IMR-90 (cell line): ENCODE measurements around the gene AOPEP. TPM values are rescaled to one million over a fixed set of nuclear protein-coding genes. Genes with fewer than 3 reads are reported as not detected.

Experiments used
- ATAC-seq: fragments of 200-7000 bp; cut with Tn5 transposase; 2 replicates; pipeline ENCODE4 v1.9.1; 2020; ENCODE audit warnings: low read depth, mild to moderate bottlenecking, moderate library complexity
- BruUV-seq: library from RNA; stranded (reverse); fragments of 400-500 nt; replicated peaks from 2 replicates; lab custom pipeline; 2021; lab: Mats Ljungman, UMichigan
- CTCF ChIA-PET: fragments of 300-600 bp; formaldehyde crosslinking; extraction: SDS; loops from one replicate; lab custom pipeline; 2021; ENCODE audit warnings: antibody characterized with exemption; lab: Yijun Ruan, JAX
- POLR2A ChIA-PET: fragments of 300-600 bp; sonication (Branson Sonifier 250); formaldehyde crosslinking; loops from one replicate; lab custom pipeline; 2022; ENCODE audit warnings: antibody characterized with exemption; ENCODE audit not compliant: unreplicated experiment; lab: Charles Lee
- DNase-seq: peaks from one replicate; pipeline ENCODE4 v3.0.0; 2013
- H2AFZ ChIP-seq: replicated peaks from 2 replicates; pipeline ENCODE3; 2013; ENCODE audit warnings: low read length, mild to moderate bottlenecking; ENCODE audit not compliant: poor library complexity
- H2AK5ac ChIP-seq: 2 replicates; pipeline ENCODE4 v1.6.1; 2013; ENCODE audit warnings: low read depth, low read length, inconsistent platforms
- H2AK9ac ChIP-seq: replicated peaks from 2 replicates; pipeline ENCODE3; 2013; ENCODE audit warnings: mild to moderate bottlenecking, low read depth, low read length, moderate library complexity; ENCODE audit not compliant: poor library complexity
- H2BK120ac ChIP-seq: 2 replicates; pipeline ENCODE4 v1.6.1; 2013; ENCODE audit warnings: low read depth, low read length, inconsistent platforms
- H2BK15ac ChIP-seq: 3 replicates; pipeline ENCODE4 v1.6.1; 2013; ENCODE audit warnings: low read depth, low read length, inconsistent platforms
- H2BK20ac ChIP-seq: 2 replicates; pipeline ENCODE4 v1.6.1; 2013; ENCODE audit warnings: low read depth, mild to moderate bottlenecking, inconsistent platforms, low read length, moderate library complexity
- H2BK5ac ChIP-seq: 2 replicates; pipeline ENCODE4 v1.6.1; 2013; ENCODE audit warnings: mild to moderate bottlenecking, low read depth, low read length, inconsistent platforms; ENCODE audit not compliant: poor library complexity, severe bottlenecking
- H3K14ac ChIP-seq: replicated peaks from 2 replicates; pipeline ENCODE4 v1.6.1; 2013; ENCODE audit warnings: low read depth, low read length, inconsistent platforms
- H3K18ac ChIP-seq: 2 replicates; pipeline ENCODE4 v1.6.1; 2013; ENCODE audit warnings: low read depth, low read length, control low read depth
- H3K23ac ChIP-seq: 2 replicates; pipeline ENCODE4 v1.6.1; 2013; ENCODE audit warnings: low read depth, low read length, inconsistent platforms
- H3K27ac ChIP-seq: 2 replicates; pipeline ENCODE4 v1.5.1; 2013; ENCODE audit warnings: mild to moderate bottlenecking, control low read depth, low read length; ENCODE audit not compliant: insufficient read depth
- H3K27me3 ChIP-seq: 2 replicates; pipeline ENCODE4 v1.6.1; 2013; ENCODE audit warnings: low read length; ENCODE audit not compliant: control insufficient read depth, insufficient read depth
- H3K36me3 ChIP-seq: 2 replicates; pipeline ENCODE4 v1.6.1; 2013; ENCODE audit warnings: low read length, mixed read lengths; ENCODE audit not compliant: control insufficient read depth, insufficient read depth
- H3K4ac ChIP-seq: 2 replicates; pipeline ENCODE4 v1.6.1; 2013; ENCODE audit warnings: low read depth, low read length, inconsistent platforms
- H3K4me1 ChIP-seq: 2 replicates; pipeline ENCODE4 v1.6.1; 2013; ENCODE audit warnings: low read length, mixed read lengths; ENCODE audit not compliant: control insufficient read depth, insufficient read depth
- H3K4me2 ChIP-seq: 2 replicates; pipeline ENCODE4 v1.6.1; 2013; ENCODE audit warnings: low read depth, mild to moderate bottlenecking, control low read depth, low read length, moderate library complexity
- H3K4me3 ChIP-seq: 2 replicates; pipeline ENCODE4 v1.5.1; 2013; ENCODE audit warnings: low read depth, mild to moderate bottlenecking, control low read depth, low read length, moderate library complexity; ENCODE audit not compliant: insufficient read depth
- H3K56ac ChIP-seq: 2 replicates; pipeline ENCODE4 v1.6.1; 2013; ENCODE audit warnings: low read length, inconsistent platforms; ENCODE audit not compliant: insufficient read depth; ENCODE audit errors: extremely low read depth
- H3K79me1 ChIP-seq, 2 experiments: 2 replicates each; pipeline ENCODE4 v1.6.1; 2013; ENCODE audit warnings: low read length in 2 of 2, inconsistent platforms in 1 of 2, low read depth in 1 of 2
- H3K9ac ChIP-seq: 2 replicates; pipeline ENCODE4 v1.6.1; 2013; ENCODE audit warnings: low read depth, low read length, control low read depth
- H3K9me1 ChIP-seq: 2 replicates; pipeline ENCODE4 v1.6.1; 2013; ENCODE audit warnings: low read length, inconsistent platforms; ENCODE audit not compliant: insufficient read depth
- H3K9me3 ChIP-seq: 2 replicates; pipeline ENCODE4 v1.6.1; 2013; ENCODE audit warnings: low read length; ENCODE audit not compliant: control insufficient read depth, insufficient read depth
- H4K20me1 ChIP-seq: 2 replicates; pipeline ENCODE4 v1.6.1; 2013; ENCODE audit warnings: low read length, inconsistent platforms; ENCODE audit not compliant: insufficient read depth
- H4K5ac ChIP-seq: 2 replicates; pipeline ENCODE4 v1.6.1; 2013; ENCODE audit warnings: mild to moderate bottlenecking, low read depth, low read length, control low read depth
- H4K8ac ChIP-seq, 2 experiments: 2 replicates each; pipeline ENCODE4 v1.6.1; 2013; ENCODE audit warnings: low read depth in 2 of 2, low read length in 2 of 2, control low read depth in 1 of 2, inconsistent platforms in 1 of 2
- H4K91ac ChIP-seq: 2 replicates; pipeline ENCODE4 v1.6.1; 2013; ENCODE audit warnings: low read depth, low read length, inconsistent platforms; ENCODE audit not compliant: insufficient read depth
- CEBPB ChIP-seq: IDR thresholded peaks from 2 replicates; pipeline ENCODE4 v1.6.1; 2012; ENCODE audit warnings: low read depth, low read length, improper control_type of control experiment
- CHD1 ChIP-seq: IDR thresholded peaks from 2 replicates; pipeline ENCODE4 v1.6.1; 2012; ENCODE audit warnings: low read depth, low read length, improper control_type of control experiment
- FOS ChIP-seq: fragments of 150-350 bp; IDR thresholded peaks from 2 replicates; pipeline ENCODE4 v1.6.1; 2016; ENCODE audit warnings: low read depth, low read length
- MAFK ChIP-seq: IDR thresholded peaks from 2 replicates; pipeline ENCODE4 v1.6.1; 2012; ENCODE audit warnings: low read depth, low read length, improper control_type of control experiment
- MAZ ChIP-seq: IDR thresholded peaks from 2 replicates; pipeline ENCODE4 v1.6.1; 2012; ENCODE audit warnings: low read depth, mild to moderate bottlenecking, low read length, improper control_type of control experiment, moderate library complexity, borderline replicate concordance
- MXI1 ChIP-seq: IDR thresholded peaks from 2 replicates; pipeline ENCODE4 v1.6.1; 2012; ENCODE audit warnings: low read depth, mild to moderate bottlenecking, low read length, moderate library complexity, borderline replicate concordance
- NFE2L2 ChIP-seq: fragments of 150-350 bp; IDR thresholded peaks from 2 replicates; pipeline ENCODE4 v1.6.1; 2016; ENCODE audit warnings: low read depth, mild to moderate bottlenecking, low read length
- POLR2A ChIP-seq: IDR thresholded peaks from 2 replicates; pipeline ENCODE4 v1.6.1; 2012; ENCODE audit warnings: mild to moderate bottlenecking, low read depth, low read length
- RAD21 ChIP-seq: IDR thresholded peaks from 2 replicates; pipeline ENCODE4 v1.6.1; 2012; ENCODE audit warnings: low read length, improper control_type of control experiment
- RCOR1 ChIP-seq: IDR thresholded peaks from 2 replicates; pipeline ENCODE4 v1.6.1; 2012; ENCODE audit warnings: mild to moderate bottlenecking, low read length, improper control_type of control experiment; ENCODE audit not compliant: insufficient replicate concordance
- SMC3 ChIP-seq: fragments of 150-350 bp; IDR thresholded peaks from 2 replicates; pipeline ENCODE4 v1.6.1; 2016; ENCODE audit warnings: low read depth, mild to moderate bottlenecking, antibody characterized with exemption, low read length, moderate library complexity
- WGBS, 2 experiments: methylation state at CpG; one replicate each; pipeline versions ENCODE4 v1.1.5 to v1.1.7; 2013; ENCODE audit warnings: missing lambda C conversion rate in 2 of 2; ENCODE audit not compliant: insufficient read length in 1 of 2; ENCODE audit errors: extremely low coverage in 2 of 2; 5-methylcytosine and 5-hydroxymethylcytosine counted together
- dilution Hi-C: fragments of 300-500 bp; cut with HindIII; formaldehyde crosslinking; loops from one replicate; pipeline ENCODE4 v1.14.3; 2018; ENCODE audit warnings: low sequenced_read_pairs; ENCODE audit not compliant: unreplicated experiment
- in situ Hi-C: fragments of 300-500 bp; cut with MboI; formaldehyde crosslinking; loops from 3 replicates; pipeline ENCODE4 v1.14.3; 2019; ENCODE audit warnings: low sequenced_read_pairs, inconsistent platforms, mixed read lengths
- intact Hi-C: fragments of 100-400 bp; cut with micrococcal nuclease; formaldehyde crosslinking; loops from 2 replicates; pipeline ENCODE4 v1.10.0; 2022
- polyA plus RNA-seq, 3 experiments: library from polyadenylated mRNA; depleted of rRNA; stranded (reverse); fragments of >200 nt; gene quantifications; 2 replicates each; pipeline ENCODE4 v1.2.3, GENCODE V29; 2012; ENCODE audit warnings: low replicate concordance in 1 of 3
- total RNA-seq: library from RNA; depleted of rRNA; stranded (reverse); fragments of >200 nt; gene quantifications from 2 replicates; pipeline ENCODE4 v1.2.3, GENCODE V29; 2012
- TF ChIP-seq, protein P1 (sequence below): conservative IDR thresholded peaks from 2 replicates; pipeline ENCODE4 v1.5.1; 2012; ENCODE audit warnings: mild to moderate bottlenecking, low read depth, low read length, improper control_type of control experiment
- TF ChIP-seq, protein P2 (sequence below): fragments of 150-350 bp; IDR thresholded peaks from 2 replicates; pipeline ENCODE4 v1.6.1; 2016; ENCODE audit warnings: low read depth, mild to moderate bottlenecking, low read length, moderate library complexity, borderline replicate concordance

The AOPEP gene
- total and polyA plus RNA-seq, 2 of the 4 experiments (the other 2 are of a cell fraction) = 34.9 to 38.7 TPM

DNA sequence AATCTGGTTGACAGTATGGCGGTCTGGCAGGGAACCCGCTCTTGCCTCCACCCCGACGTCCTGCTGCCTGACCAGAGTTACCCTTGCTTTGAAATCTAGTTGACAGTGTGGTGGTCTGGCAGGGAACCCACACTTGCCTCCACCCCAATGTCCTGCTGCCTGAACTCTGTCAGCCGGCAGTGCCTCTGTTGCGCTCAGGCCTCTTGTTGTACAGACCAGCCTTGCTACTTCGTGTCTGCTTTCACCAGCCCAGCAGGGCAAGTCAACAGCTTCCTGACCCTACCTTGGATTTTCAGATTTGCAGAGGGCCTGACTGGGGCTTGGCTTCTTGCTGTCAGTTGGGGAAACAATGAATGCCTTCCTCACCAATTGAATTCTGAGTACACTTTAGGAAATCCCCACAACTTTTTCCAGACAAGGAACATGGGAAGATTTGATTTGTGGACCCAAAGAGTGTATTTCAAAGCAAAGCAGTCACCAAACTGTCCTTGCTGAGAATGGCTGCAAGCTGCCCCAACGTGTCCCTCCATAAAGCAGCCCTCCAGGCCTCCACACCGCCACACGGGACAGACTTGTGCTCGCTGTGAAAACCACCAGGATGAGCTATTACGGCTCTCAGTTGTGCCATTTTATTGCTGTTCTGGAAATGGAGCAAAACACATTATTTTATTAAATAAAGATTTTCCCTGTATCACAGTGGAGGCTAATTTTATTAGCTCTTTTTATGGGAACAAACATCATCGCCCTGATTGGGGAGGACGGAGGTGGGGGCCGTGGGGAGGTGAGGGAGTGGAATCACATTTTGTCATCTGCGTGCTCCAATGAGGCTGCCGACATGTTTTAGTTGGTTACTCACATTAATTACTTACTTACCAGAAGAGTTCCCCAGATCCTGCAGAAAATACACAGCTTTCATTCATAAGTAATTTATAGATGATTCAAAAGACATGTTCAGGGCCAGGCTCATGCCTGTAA lies 189.3 kb downstream of the AOPEP start:
- peak overlapping the region; percentile 89 for H3K18ac ChIP-seq
- peak overlapping the region; percentile 94 for H2AK5ac ChIP-seq
- TF ChIP-seq FOS (no peak), SMC3 (no peak), MXI1 (no peak), CEBPB (no peak), RAD21 (no peak), CHD1 (no peak), POLR2A (no peak), MAZ (no peak), RCOR1 (no peak), NFE2L2 (no peak), MAFK (no peak)
- TF ChIP-seq, protein P1, sequence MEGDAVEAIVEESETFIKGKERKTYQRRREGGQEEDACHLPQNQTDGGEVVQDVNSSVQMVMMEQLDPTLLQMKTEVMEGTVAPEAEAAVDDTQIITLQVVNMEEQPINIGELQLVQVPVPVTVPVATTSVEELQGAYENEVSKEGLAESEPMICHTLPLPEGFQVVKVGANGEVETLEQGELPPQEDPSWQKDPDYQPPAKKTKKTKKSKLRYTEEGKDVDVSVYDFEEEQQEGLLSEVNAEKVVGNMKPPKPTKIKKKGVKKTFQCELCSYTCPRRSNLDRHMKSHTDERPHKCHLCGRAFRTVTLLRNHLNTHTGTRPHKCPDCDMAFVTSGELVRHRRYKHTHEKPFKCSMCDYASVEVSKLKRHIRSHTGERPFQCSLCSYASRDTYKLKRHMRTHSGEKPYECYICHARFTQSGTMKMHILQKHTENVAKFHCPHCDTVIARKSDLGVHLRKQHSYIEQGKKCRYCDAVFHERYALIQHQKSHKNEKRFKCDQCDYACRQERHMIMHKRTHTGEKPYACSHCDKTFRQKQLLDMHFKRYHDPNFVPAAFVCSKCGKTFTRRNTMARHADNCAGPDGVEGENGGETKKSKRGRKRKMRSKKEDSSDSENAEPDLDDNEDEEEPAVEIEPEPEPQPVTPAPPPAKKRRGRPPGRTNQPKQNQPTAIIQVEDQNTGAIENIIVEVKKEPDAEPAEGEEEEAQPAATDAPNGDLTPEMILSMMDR = no peak
- TF ChIP-seq, protein P2, sequence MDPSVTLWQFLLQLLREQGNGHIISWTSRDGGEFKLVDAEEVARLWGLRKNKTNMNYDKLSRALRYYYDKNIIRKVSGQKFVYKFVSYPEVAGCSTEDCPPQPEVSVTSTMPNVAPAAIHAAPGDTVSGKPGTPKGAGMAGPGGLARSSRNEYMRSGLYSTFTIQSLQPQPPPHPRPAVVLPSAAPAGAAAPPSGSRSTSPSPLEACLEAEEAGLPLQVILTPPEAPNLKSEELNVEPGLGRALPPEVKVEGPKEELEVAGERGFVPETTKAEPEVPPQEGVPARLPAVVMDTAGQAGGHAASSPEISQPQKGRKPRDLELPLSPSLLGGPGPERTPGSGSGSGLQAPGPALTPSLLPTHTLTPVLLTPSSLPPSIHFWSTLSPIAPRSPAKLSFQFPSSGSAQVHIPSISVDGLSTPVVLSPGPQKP = no peak
- peak overlapping the region; percentile 78 for H3K14ac ChIP-seq
- no peak overlapping the region for H3K4me3 ChIP-seq
- no TSS peak for BruUV-seq
- CTCF ChIA-PET = interaction anchor here (0.6 kb wide), 1 partner anchor 96 kb away, joined by 3 read pairs; no protein-coding TSS in a partner anchor
- H2BK20ac ChIP-seq = peak overlapping the region; percentile 78
- H3K4me2 ChIP-seq = no peak overlapping the region
- no peaks in the 10 kb centered on the region for H3K36me3 ChIP-seq
- H3K56ac ChIP-seq = no peak overlapping the region
- H4K20me1 ChIP-seq = no peaks in the 10 kb centered on the region
- dilution Hi-C loops (no loop called here), in situ Hi-C loops (no loop called here), intact Hi-C loops (loop anchor here (2.0 to 10.0 kb wide), 2 partner anchors 133 to 209 kb away; no protein-coding TSS in a partner anchor)
- H3K9me1 ChIP-seq = peaks cover 29% of the 10 kb centered on the region
- H3K9me3 ChIP-seq = no peaks in the 10 kb centered on the region
- no peak overlapping the region for H2AFZ ChIP-seq
- H3K23ac ChIP-seq = peak overlapping the region; percentile 28
- H4K91ac ChIP-seq = peak overlapping the region; percentile 83
- H2BK5ac ChIP-seq = peak overlapping the region; percentile 90
- peak overlapping the region; percentile 43 for H2BK15ac ChIP-seq
- no peaks in the 10 kb centered on the region for H3K27me3 ChIP-seq
- 70% methylated on average over 2 of the region's 17 CpGs; no CpG with 5 or more reads in 1 of the 2 experiments for WGBS, 2 experiments
- POLR2A ChIA-PET = no interaction called here
- no peak for ATAC-seq
- DNase-seq = no peak
- H3K79me1 ChIP-seq = peaks cover 15 to 49% of the 10 kb centered on the region in 2 experiments; a peak in 3 of 4 replicates
- peak overlapping the region; percentile 80 for H3K4ac ChIP-seq
- H4K5ac ChIP-seq = peak overlapping the region; percentile 73
- peak overlapping the region; percentile 85 for H2BK120ac ChIP-seq
- peak overlapping the region; percentile 34; the same call in 1 of the 2 replicates for H3K27ac ChIP-seq
- H3K4me1 ChIP-seq = peaks cover 33% of the 10 kb centered on the region
- no peak overlapping the region for H3K9ac ChIP-seq
- peak overlapping the region; percentile 75 for H2AK9ac ChIP-seq
- H4K8ac ChIP-seq = peak overlapping the region; percentile 20 to 24; a peak in 3 of 4 replicates
